Gastrocnemius medialis (tissue), 4 donors: ENCODE results near the gene PANX3. TPM values are rescaled to one million over a fixed set of nuclear protein-coding genes. Genes with fewer than 3 reads are reported as not detected.

Experiments used
- ATAC-seq, 2 donors: fragments of 150-250 bp; one replicate each; pipeline ENCODE4 v1.9.1; 2016
- DNase-seq, 2 donors: peaks; one replicate each; pipeline ENCODE4 v3.0.0-alpha.2; 2019
- H3K27ac ChIP-seq, 4 donors: fragments of 200-600 bp; sonication (generic); 1 replicate in 1 of 4; 2 replicates in 3 of 4; pipeline ENCODE4 v1.5.1; 2016 to 2018; ENCODE audit warnings: mild to moderate bottlenecking in 2 of 4, moderate library complexity in 1 of 4
- H3K27me3 ChIP-seq, 3 donors: fragments of 200-600 bp; sonication (generic) in 2 of 3; 1 replicate in 1 of 3; 2 replicates in 2 of 3; pipeline versions ENCODE4 v1.5.1 to v1.6.0; 2016 to 2019; ENCODE audit warnings: mild to moderate bottlenecking in 1 of 3, moderate library complexity in 1 of 3
- H3K36me3 ChIP-seq, 2 donors: fragments of 200-600 bp; sonication (generic) in 1 of 2; one replicate each; pipeline ENCODE4 v1.5.1; 2017 to 2018
- H3K4me1 ChIP-seq, 2 donors: fragments of 200-600 bp; sonication (generic) in 1 of 2; one replicate each; pipeline ENCODE4 v1.5.1; 2016 to 2017; ENCODE audit warnings: mild to moderate bottlenecking in 2 of 2
- H3K4me3 ChIP-seq, 4 donors: fragments of 200-600 bp; sonication (generic) in 3 of 4; 1 replicate in 1 of 4; 2 replicates in 3 of 4; pipeline ENCODE4 v1.5.1; 2016 to 2019; ENCODE audit warnings: mild to moderate bottlenecking in 2 of 4
- H3K9me3 ChIP-seq, 3 donors: fragments of 200-600 bp; sonication (generic) in 2 of 3; 1 replicate in 1 of 3; 2 replicates in 2 of 3; pipeline ENCODE4 v1.5.1; 2016 to 2019
- POLR2A ChIP-seq, 2 donors: fragments of 450-650 bp; IDR thresholded peaks; one replicate each; pipeline ENCODE4 v1.6.1; 2017; ENCODE audit warnings: antibody characterized with exemption in 2 of 2, mild to moderate bottlenecking in 2 of 2, moderate library complexity in 2 of 2
- in situ Hi-C, 4 donors: fragments of 200-750 bp; cut with MboI; loops; one replicate each; pipeline versions ENCODE4 v1.15.0 to v1.8.0; 2017; ENCODE audit warnings: low sequenced_read_pairs in 4 of 4
- intact Hi-C: fragments of 100-400 bp; cut with DNase I; formaldehyde crosslinking; loops from one replicate; pipeline ENCODE4 v1.15.1; 2023; ENCODE audit warnings: low total_unique reads
- total RNA-seq, 4 donors: library from RNA; depleted of rRNA; stranded (reverse); fragments of >200 nt; gene quantifications; one replicate each; pipeline versions ENCODE4 v1.1.0 to v1.2.3, GENCODE V29; 2016
- TF ChIP-seq, protein P1 (sequence below), 5 experiments: fragments of 450-650 bp in 3 of 5; fragments of 200-600 bp in 2 of 5; sonication (generic) in 2 of 5; IDR thresholded peaks in 4 of 5; conservative IDR thresholded peaks in 1 of 5; 1 replicate in 4 of 5; 2 replicates in 1 of 5; pipeline ENCODE4 v1.5.1; 2016 to 2019; ENCODE audit warnings: antibody characterized with exemption in 5 of 5, mild to moderate bottlenecking in 3 of 5, moderate library complexity in 3 of 5

PANX3 gene
- total RNA-seq, 4 donors from 2014 or later: not detected

- in situ Hi-C loops (loop anchor here (25.0 kb wide), 2 partner anchors 166 to 516 kb away; partner anchors contain the start of gene OR8B4 (in 1 of the 4)), intact Hi-C loops (no loop called here)
- TF ChIP-seq, protein P1, sequence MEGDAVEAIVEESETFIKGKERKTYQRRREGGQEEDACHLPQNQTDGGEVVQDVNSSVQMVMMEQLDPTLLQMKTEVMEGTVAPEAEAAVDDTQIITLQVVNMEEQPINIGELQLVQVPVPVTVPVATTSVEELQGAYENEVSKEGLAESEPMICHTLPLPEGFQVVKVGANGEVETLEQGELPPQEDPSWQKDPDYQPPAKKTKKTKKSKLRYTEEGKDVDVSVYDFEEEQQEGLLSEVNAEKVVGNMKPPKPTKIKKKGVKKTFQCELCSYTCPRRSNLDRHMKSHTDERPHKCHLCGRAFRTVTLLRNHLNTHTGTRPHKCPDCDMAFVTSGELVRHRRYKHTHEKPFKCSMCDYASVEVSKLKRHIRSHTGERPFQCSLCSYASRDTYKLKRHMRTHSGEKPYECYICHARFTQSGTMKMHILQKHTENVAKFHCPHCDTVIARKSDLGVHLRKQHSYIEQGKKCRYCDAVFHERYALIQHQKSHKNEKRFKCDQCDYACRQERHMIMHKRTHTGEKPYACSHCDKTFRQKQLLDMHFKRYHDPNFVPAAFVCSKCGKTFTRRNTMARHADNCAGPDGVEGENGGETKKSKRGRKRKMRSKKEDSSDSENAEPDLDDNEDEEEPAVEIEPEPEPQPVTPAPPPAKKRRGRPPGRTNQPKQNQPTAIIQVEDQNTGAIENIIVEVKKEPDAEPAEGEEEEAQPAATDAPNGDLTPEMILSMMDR (IDR thresholded peaks at IDR 0.05 in 4 of 5, conservative IDR thresholded peaks at IDR 0.05 in 1 of 5): no peak
- no peak for TF ChIP-seq POLR2A (IDR thresholded peaks at IDR 0.05)
Observed at GRCh38 chr11:124578761-124579160, 32.5 kb upstream of the PANX3 start.

GRCh38 chr11:124581817-124582216 lies 29.4 kb upstream of the PANX3 start:
- Histone ChIP-seq H3K9me3 (no peaks in the 10 kb centered on the region), H3K27me3 (no peaks in the 10 kb centered on the region), H3K27ac (no peak overlapping the region), H3K4me3 (no peak overlapping the region), H3K4me1 (no peaks in the 10 kb centered on the region), H3K36me3 (no peaks in the 10 kb centered on the region)
- TF ChIP-seq POLR2A (IDR thresholded peaks at IDR 0.05): no peak
- TF ChIP-seq, protein P1 (IDR thresholded peaks at IDR 0.05 in 4 of 5, conservative IDR thresholded peaks at IDR 0.05 in 1 of 5): no peak
- DNase-seq (no peak), ATAC-seq (no peak)
- intact Hi-C loops (no loop called here), in situ Hi-C loops (loop anchor here (10.0 to 25.0 kb wide), 3 partner anchors 167 to 520 kb away; partner anchors contain the start of gene OR8B4 (in 1 of the 4))

More at GRCh38 chr11:124578761-124579160, 32.5 kb upstream of the PANX3 start:
- Histone ChIP-seq H3K27ac (no peak overlapping the region), H3K4me1 (no peaks in the 10 kb centered on the region), H3K9me3 (no peaks in the 10 kb centered on the region), H3K27me3 (no peaks in the 10 kb centered on the region), H3K36me3 (no peaks in the 10 kb centered on the region), H3K4me3 (no peak overlapping the region)
- ATAC-seq (no peak), DNase-seq (no peak)

DNA sequence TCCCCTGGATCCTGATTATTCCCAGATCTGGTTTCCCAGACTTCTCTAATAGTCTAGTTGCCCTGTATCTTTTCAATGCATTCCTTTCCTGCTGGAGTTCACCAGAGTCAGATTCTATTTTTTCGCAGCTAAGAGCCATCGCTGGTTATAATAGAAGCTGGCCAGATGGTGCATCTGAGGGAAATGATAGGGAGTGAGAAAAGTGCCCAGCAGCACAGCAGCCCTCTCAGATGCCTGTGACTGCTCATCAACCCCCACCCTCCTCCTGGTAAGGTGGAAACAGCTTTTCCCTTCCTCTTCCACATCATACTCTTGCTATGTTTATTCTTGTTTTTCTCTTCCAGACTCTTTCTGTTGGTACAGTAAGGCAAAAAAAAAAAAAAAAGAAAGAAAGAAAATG lies 28.7 kb upstream of the PANX3 start:
- H3K4me3 ChIP-seq: no peak overlapping the region
- ATAC-seq (no peak), DNase-seq (no peak)
- no peaks in the 10 kb centered on the region for H3K9me3 ChIP-seq
- no peaks in the 10 kb centered on the region for H3K4me1 ChIP-seq
- TF ChIP-seq POLR2A (IDR thresholded peaks at IDR 0.05): no peak
- TF ChIP-seq, protein P1 (IDR thresholded peaks at IDR 0.05 in 4 of 5, conservative IDR thresholded peaks at IDR 0.05 in 1 of 5): no peak
- H3K36me3 ChIP-seq: no peaks in the 10 kb centered on the region
- intact Hi-C loops: no loop called here
- in situ Hi-C loops: loop anchor here (10.0 to 25.0 kb wide), 3 partner anchors 168 to 520 kb away; partner anchors contain the start of gene OR8B4 (in 1 of the 4)
- H3K27ac ChIP-seq: no peak overlapping the region
- no peaks in the 10 kb centered on the region for H3K27me3 ChIP-seq

DNA sequence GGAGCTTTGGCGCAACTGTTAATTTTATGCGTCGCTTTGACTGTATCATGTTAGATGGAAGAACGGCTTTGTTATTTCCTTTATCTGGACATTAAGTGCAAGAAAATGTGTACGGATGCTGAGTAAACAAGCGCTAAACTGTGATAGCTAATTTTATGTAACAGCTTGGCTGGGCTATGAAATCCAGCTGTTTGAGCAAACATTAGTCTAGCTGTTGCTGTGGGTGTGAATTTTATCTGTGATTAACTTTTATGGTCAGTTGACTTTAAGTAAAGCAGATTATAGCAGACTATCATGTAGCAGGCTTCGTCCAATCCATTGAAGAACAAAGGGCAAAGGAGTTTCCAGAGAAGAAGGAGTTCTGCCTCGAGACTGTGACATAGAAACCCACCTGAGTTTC lies 27.4 kb upstream of the PANX3 start:
- intact Hi-C loops (no loop called here), in situ Hi-C loops (loop anchor here (10.0 to 25.0 kb wide), 3 partner anchors 169 to 521 kb away; partner anchors contain the start of gene OR8B4 (in 1 of the 4))
- ATAC-seq: no peak

More for the DNA sequence above, 27.4 kb upstream of the PANX3 start:
- H3K4me1 ChIP-seq: no peaks in the 10 kb centered on the region
- no peak overlapping the region for H3K4me3 ChIP-seq
- no peaks in the 10 kb centered on the region for H3K9me3 ChIP-seq
- TF ChIP-seq, protein P1 (IDR thresholded peaks at IDR 0.05 in 4 of 5, conservative IDR thresholded peaks at IDR 0.05 in 1 of 5): no peak
- TF ChIP-seq POLR2A (IDR thresholded peaks at IDR 0.05): no peak
- no peak for DNase-seq
- H3K27ac ChIP-seq: no peak overlapping the region
- no peaks in the 10 kb centered on the region for H3K36me3 ChIP-seq
- no peaks in the 10 kb centered on the region for H3K27me3 ChIP-seq
